HUDEP-2 (cell line): Measurements from ENCODE around the gene TXNL4A.

Experiments
- DNase-seq, 76 experiments: peaks; one replicate each; lab custom pipeline; 2025; ENCODE audit not compliant: unreplicated experiment in 76 of 76; lab: John Stamatoyannopoulos, UW

Gene TXNL4A

GRCh38 chr18:79937103-79937860, 51.1 kb downstream of the TXNL4A start:
- DNase-seq = no peak

DNA sequence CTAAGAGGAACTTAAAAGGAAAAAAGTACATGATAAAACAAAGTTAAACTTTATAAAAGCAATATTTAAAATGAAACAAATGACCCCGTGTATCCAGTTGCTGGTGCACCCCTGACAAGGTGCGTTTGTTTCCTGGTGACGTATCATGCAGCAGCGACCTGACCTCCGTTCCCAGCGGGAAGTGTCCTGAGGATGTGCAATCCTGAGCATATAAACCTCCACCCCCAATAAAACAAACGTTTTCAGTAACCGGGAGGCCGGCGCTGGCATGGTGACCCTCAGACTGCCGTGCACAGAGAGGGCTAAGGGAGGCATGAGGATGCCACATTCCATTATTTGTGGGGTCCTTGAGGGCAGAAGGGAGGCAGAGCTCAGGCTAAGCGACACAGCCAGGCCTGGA, 51.7 kb downstream of the TXNL4A start:
- DNase-seq = no peak

DNA sequence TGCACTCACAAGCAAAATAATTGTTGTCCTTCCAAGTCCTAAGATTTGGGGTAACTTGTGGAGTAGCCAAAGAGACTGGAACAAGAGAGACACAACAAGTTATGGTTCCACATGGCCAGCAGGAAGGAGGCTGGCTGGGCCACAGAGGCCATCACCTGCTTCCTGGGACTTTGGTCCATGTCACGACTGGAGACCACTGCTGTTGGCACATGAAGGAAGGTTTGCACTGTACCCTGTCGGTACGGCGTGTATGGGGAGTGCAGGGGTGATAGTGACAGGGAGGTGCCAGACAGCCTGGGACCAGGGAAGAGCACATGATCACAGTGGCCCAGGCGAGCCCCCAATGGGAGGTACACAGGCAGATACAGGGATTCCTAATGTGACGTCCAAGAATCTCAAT, 52.4 kb downstream of the TXNL4A start:
- DNase-seq = no peak

- no peak for DNase-seq
These were observed 52.9 kb downstream of the TXNL4A start for GRCh38 chr18:79935499-79935898.

- no peak for DNase-seq
These were observed 53.3 kb downstream of the TXNL4A start for GRCh38 chr18:79935098-79935480.

- DNase-seq = no peak
These were observed 53.9 kb downstream of the TXNL4A start for GRCh38 chr18:79934311-79935097.

DNA sequence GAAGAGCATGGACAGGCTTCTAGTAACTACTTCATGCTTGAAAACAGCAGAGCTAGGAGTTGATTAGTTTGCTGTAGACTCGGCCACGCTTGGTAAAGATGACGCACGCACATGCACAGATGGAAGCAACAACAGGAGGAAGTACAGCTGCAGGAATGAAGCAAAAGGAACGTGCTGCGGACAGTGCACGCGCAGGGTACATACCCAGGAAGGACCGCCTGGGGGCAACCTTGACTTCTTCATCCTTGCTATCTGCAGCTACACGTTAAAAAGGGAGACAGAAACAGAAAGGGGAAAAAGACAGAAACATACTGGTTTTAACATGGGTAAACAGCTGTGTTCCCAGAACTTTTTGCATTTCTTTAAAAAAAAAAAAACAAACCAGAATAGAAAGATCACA, 54.6 kb downstream of the TXNL4A start:
- DNase-seq = no peak

- DNase-seq = no peak
These were observed 55.5 kb downstream of the TXNL4A start for GRCh38 chr18:79932907-79933306.

DNA sequence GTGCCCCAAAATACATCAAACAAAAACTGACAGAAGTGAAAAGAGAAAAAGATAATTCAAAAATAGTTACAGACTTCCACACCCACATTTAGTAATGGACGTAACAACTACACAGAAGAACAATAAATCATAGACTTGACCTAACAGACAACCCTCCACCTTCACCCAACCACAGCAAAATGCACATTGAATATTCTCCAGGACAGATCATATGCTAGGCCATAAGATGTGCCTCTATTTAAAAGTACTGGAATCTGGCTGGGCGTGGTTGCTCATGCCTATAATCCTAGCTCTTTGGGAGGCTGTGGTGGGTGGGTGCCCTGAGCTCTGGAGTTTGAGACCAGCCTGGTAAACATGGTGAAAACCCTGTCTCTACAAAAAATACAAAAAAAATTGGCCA, 56.9 kb downstream of the TXNL4A start:
- DNase-seq = no peak

- DNase-seq = peak in 1 of 76 experiments; percentile 20
These were observed 58.2 kb downstream of the TXNL4A start for GRCh38 chr18:79930020-79930642.

DNA sequence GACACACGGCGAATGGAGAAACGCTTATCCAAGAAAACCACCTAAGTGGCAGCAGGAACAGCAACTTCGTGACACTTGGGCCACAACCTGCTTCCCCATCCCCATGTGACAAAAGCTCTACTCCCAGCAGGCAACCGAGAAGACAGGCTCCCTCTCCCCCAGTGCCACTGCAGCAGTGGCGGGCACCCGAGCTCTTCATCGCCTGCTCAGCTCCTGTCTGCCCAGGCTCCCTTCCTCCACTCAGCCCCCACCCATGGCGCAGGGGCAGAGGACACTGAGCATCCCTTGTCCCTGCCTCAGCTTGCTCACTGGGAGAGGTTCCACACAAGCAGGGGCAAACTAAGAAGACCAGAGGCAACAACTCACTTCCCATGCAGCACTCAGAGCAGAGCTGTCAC, 59.8 kb downstream of the TXNL4A start:
- no peak for DNase-seq

GRCh38 chr18:79927607-79928562, 60.5 kb downstream of the TXNL4A start:
- DNase-seq = no peak

DNA sequence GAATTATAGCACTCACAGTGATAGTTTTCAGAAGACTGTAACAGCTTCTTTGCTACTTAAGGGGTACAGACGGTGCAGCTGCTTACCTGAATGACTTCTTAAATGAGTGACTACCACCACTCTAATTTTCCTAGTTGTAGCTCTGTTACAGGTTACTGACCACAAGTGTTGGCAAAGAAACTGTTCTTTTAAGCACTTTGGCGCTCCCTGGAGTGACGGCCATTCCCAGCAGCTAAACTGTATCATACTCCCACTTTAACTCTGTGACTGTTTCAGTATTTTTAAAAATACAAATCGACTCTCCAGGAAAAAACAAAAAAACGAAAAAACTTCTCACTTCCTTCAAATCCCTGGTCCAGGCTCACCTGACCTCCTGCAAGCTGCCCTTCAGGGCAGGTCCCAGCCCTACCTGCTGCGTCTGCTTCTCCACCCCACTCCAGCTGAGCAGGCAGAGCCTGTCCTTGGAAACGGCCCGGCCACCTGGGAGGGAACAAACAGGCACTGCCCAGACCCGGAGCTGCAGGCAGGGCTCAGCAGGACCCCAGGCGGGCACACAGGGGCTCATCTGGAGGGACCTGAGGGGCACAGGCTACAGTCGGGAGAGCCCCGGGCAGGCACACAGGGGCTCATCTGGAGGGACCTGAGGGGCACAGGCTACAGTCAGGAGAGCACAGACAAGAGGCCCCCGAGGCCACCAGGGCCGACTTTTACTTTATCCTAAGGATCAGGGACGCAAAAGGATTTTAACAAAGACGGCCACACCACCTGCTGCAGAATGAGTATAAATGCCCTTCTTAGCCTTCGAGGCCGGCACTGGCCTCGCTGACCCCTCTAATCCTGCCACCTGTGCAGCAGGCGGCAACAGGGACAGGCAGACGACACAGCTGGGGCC, 61.4 kb downstream of the TXNL4A start:
- no peak for DNase-seq

- no peak for DNase-seq
These were observed 62.1 kb downstream of the TXNL4A start for GRCh38 chr18:79926306-79926705.

DNA sequence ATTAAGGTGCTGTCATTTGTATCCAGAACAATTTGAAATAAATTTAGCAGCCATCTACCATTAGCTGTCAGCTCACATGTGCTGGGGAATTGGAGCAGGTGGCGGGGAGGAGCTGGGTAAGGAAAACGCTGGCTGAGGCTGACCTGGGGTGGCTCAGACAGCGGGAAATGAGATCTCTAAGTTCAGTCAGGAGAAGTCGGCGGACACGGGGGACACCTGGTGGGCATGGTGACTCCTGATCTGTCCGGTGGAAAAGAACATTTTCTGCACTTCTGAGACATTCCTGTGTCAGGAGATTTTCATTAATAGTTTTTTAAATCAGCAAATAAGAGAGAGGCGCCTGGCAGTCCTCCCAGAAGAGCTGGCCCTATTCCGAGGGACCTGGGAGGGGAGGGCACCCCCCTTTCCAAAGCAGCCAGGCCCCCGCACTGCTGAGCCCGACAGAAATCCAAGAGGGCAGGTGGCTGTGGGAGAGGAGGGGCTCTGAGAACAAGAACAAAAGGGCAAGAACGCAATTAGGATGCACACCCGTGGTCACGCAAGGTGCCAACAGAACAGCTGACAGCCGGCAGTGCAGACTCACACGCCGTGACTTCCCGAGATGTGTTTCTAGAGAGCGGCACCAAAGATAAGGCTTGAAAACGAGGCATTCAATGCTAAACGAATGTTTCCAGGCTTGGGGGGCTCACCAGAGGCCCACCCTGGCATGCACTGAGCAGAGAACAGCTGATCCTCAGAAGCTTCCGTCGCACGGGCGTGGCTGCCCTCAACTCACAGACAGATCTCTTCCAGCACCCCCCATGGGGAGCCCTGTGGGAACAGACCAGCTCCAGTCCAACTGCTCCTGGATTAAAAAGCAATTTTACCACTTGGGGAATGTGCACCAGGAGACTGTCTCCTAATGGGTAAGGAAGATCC, 63.3 kb downstream of the TXNL4A start:
- no peak for DNase-seq

DNA sequence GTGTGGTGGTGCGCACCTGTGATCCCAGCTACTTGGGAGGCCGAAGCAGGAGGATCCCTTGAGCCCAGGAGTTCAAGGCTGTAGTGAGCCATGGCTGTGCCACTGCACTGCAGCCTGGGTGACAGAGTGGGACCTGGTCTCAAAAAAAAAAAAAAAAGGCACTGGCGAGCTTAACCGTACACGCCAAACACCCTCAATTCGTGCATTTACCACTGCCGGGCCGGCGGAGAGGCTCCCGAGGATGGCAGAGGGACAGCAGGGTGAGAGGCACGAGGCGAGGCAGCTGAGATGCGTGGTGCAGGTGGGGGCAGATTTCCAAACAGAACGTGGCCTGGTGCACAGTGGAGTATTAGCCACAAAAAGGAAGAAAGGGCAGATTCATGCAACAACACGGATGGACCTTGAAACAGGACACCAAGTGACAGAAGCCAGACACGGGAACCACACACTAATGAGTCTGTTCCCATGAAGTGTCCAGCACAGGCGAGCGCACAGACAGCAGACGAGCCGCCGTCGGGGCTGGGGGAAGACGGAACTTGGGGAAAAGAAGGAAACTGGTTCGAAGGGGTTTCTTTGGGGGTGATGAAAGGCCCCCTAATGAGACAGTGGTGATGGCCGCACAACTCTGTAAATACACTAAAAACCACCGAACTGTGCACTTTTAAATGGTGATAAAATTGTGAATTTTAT, 64.3 kb downstream of the TXNL4A start:
- DNase-seq = no peak

GRCh38 chr18:79922971-79923411, 65.4 kb downstream of the TXNL4A start:
- no peak for DNase-seq
